K562 (cell line): ENCODE data around the gene FAM234A. TPM values are rescaled to one million over a fixed set of nuclear protein-coding genes. Genes with fewer than 3 reads are reported as not detected.
A peak's percentile ranks its signal among the peaks of the same experiment; 100 is the strongest.

Experiments used
- CBFB ChIP-seq: sonication (generic); formaldehyde crosslinking; IDR thresholded peaks from 2 replicates; pipeline ENCODE4 v1.4.0; 2020; ENCODE audit warnings: mild to moderate bottlenecking, missing genetic modification reagents
- CGGBP1 ChIP-seq: fragments of 250-450 bp; sonication (Bioruptor Pico); IDR thresholded peaks from 2 replicates; pipeline ENCODE4 v1.9.0; 2021; ENCODE audit warnings: mild to moderate bottlenecking
- E2F6 ChIP-seq, 2 experiments: IDR thresholded peaks; 2 replicates each; pipeline ENCODE4 v1.6.1; 2011; ENCODE audit warnings: borderline replicate concordance in 1 of 2, control low read depth in 1 of 2, low read depth in 1 of 2, low read length in 1 of 2, mild to moderate bottlenecking in 1 of 2, mixed read lengths in 1 of 2, moderate library complexity in 1 of 2; ENCODE audit not compliant: insufficient read depth in 1 of 2, insufficient read length in 1 of 2, poor library complexity in 1 of 2, severe bottlenecking in 1 of 2; ENCODE audit errors: extremely low read depth in 1 of 2
- FOXA1 ChIP-seq: fragments of 450-650 bp; IDR thresholded peaks from 2 replicates; pipeline ENCODE4 v1.6.1; 2016; ENCODE audit warnings: mild to moderate bottlenecking, borderline replicate concordance
- HDAC3 ChIP-seq: fragments of 450-650 bp; IDR thresholded peaks from 2 replicates; pipeline ENCODE4 v1.6.1; 2018; ENCODE audit warnings: borderline replicate concordance, mild to moderate bottlenecking, moderate library complexity; ENCODE audit not compliant: partially characterized antibody
- HMG20A ChIP-seq: fragments of 450-650 bp; formaldehyde crosslinking; conservative IDR thresholded peaks from 2 replicates; pipeline ENCODE4 v1.4.0; 2020; ENCODE audit warnings: mild to moderate bottlenecking, mixed read lengths
- HNRNPK ChIP-seq: fragments of 200-400 bp; formaldehyde crosslinking; IDR thresholded peaks from one replicate; pipeline ENCODE4 v1.6.1; 2018; ENCODE audit warnings: mild to moderate bottlenecking, low read depth, low read length; ENCODE audit not compliant: poor library complexity, severe bottlenecking
- HOXB6 ChIP-seq: fragments of 250-450 bp; sonication (Bioruptor Pico); IDR thresholded peaks from 2 replicates; pipeline ENCODE4 v1.5.1; 2022; ENCODE audit warnings: mild to moderate bottlenecking, borderline replicate concordance
- JUN ChIP-seq, 2 experiments: sonication (generic) in 1 of 2; formaldehyde crosslinking in 1 of 2; IDR thresholded peaks; 2 replicates each; pipeline versions ENCODE4 v1.6.1 to v1.8.0; 2012 to 2022; ENCODE audit warnings: borderline replicate concordance in 2 of 2, mild to moderate bottlenecking in 2 of 2, improper control_type of control experiment in 1 of 2, low read depth in 1 of 2, low read length in 1 of 2, missing genetic modification reagents in 1 of 2
- MAFK ChIP-seq: IDR thresholded peaks from 2 replicates; pipeline ENCODE4 v1.6.1; 2011; ENCODE audit warnings: low read length, improper control_type of control experiment
- NELFE ChIP-seq: IDR thresholded peaks from 2 replicates; pipeline ENCODE4 v1.6.1; 2011; ENCODE audit warnings: mild to moderate bottlenecking; ENCODE audit not compliant: insufficient read depth, insufficient read length
- NFIX ChIP-seq: fragments of 250-450 bp; sonication (Bioruptor Pico); IDR thresholded peaks from 2 replicates; pipeline ENCODE4 v1.4.0; 2020; ENCODE audit warnings: low read depth, mild to moderate bottlenecking, moderate library complexity
- NR1H2 ChIP-seq: sonication (generic); formaldehyde crosslinking; IDR thresholded peaks from 2 replicates; pipeline ENCODE4 v1.4.0; 2020; ENCODE audit warnings: mild to moderate bottlenecking, missing genetic modification reagents
- NUFIP1 ChIP-seq: fragments of 450-650 bp; IDR thresholded peaks from 2 replicates; pipeline ENCODE4 v1.6.1; 2018; ENCODE audit not compliant: partially characterized antibody
- POLR3A ChIP-seq: IDR thresholded peaks from 2 replicates; pipeline ENCODE4 v1.6.1; 2011; ENCODE audit warnings: borderline replicate concordance, mild to moderate bottlenecking, moderate library complexity; ENCODE audit not compliant: insufficient read length, insufficient read depth; ENCODE audit errors: extremely low read depth
- RBM14 ChIP-seq: fragments of 200-400 bp; formaldehyde crosslinking; IDR thresholded peaks from 2 replicates; pipeline ENCODE4 v1.6.1; 2018; ENCODE audit warnings: low read depth, mild to moderate bottlenecking, low read length, moderate library complexity, borderline replicate concordance; ENCODE audit not compliant: insufficient read depth
- SMAD3 ChIP-seq: fragments of 450-650 bp; formaldehyde crosslinking; conservative IDR thresholded peaks from 2 replicates; pipeline ENCODE4 v1.4.0; 2020; ENCODE audit warnings: mild to moderate bottlenecking
- SMARCA4 ChIP-seq: fragments of 450-650 bp; IDR thresholded peaks from 2 replicates; pipeline ENCODE4 v1.6.1; 2016
- STAT5A ChIP-seq: IDR thresholded peaks from 2 replicates; pipeline ENCODE4 v1.6.1; 2012; ENCODE audit warnings: low read length, inconsistent platforms, borderline replicate concordance
- YY1 ChIP-seq, 3 experiments: IDR thresholded peaks; 2 replicates each; pipeline ENCODE4 v1.6.1; 2011; ENCODE audit warnings: low read length in 2 of 3, mild to moderate bottlenecking in 2 of 3, moderate library complexity in 2 of 3, borderline replicate concordance in 1 of 3, control low read depth in 1 of 3, low read depth in 1 of 3; ENCODE audit not compliant: insufficient read depth in 3 of 3, insufficient replicate concordance in 2 of 3, control insufficient read depth in 1 of 3, insufficient read length in 1 of 3; ENCODE audit errors: extremely low read depth in 1 of 3
- ZBTB8A ChIP-seq: fragments of 450-650 bp; IDR thresholded peaks from 2 replicates; pipeline ENCODE4 v1.6.1; 2018; ENCODE audit warnings: mild to moderate bottlenecking, moderate library complexity; ENCODE audit not compliant: partially characterized antibody
- ZNF146 ChIP-seq: IDR thresholded peaks from one replicate; pipeline ENCODE4 v1.6.1; 2018; ENCODE audit warnings: missing compliant biosample characterization; ENCODE audit not compliant: unreplicated experiment
- ZNF311 ChIP-seq: fragments of 250-450 bp; sonication (Bioruptor Pico); IDR thresholded peaks from 2 replicates; pipeline ENCODE4 v1.4.0; 2020; ENCODE audit warnings: mild to moderate bottlenecking, moderate library complexity
- ZNF445 ChIP-seq: fragments of 250-450 bp; sonication (Bioruptor Pico); IDR thresholded peaks from 2 replicates; pipeline ENCODE4 v1.4.0; 2020; ENCODE audit warnings: low read depth, mild to moderate bottlenecking, moderate library complexity
- ZNF699 ChIP-seq: fragments of 250-450 bp; sonication (Bioruptor Pico); IDR thresholded peaks from 2 replicates; pipeline ENCODE4 v1.8.0; 2021; ENCODE audit warnings: mild to moderate bottlenecking, moderate library complexity; ENCODE audit not compliant: insufficient replicate concordance
- ZNF785 ChIP-seq: fragments of 250-450 bp; sonication (Bioruptor Pico); IDR thresholded peaks from 2 replicates; pipeline ENCODE4 v1.4.0; 2020; ENCODE audit warnings: mild to moderate bottlenecking
- polyA plus RNA-seq, 8 experiments: library from polyadenylated mRNA; depleted of rRNA in 4 of 8; stranded (reverse) in 5 of 8; unstranded in 3 of 8; fragments of >200 nt; fragmentation: Nextera tagmentation in 2 of 8; fragmentation: Illumina TruSeq in 1 of 8; extraction: Ambion mirVana in 2 of 8; extraction: Trizol in 1 of 8; gene quantifications; 2 replicates each; pipeline versions ENCODE4 v1.2.1 to v1.2.3, GENCODE V29; 2011 to 2014; ENCODE audit warnings: inconsistent platforms in 1 of 8, missing spikeins in 1 of 8
- total RNA-seq, 7 experiments: library from RNA; depleted of rRNA in 6 of 7; stranded (reverse); fragments of >200 nt in 6 of 7; fragmentation: Illumina TruSeq in 2 of 7; extraction: Trizol in 2 of 7; gene quantifications; 2 replicates each; pipeline versions ENCODE4 v1.2.1 to v1.2.3, GENCODE V29; 2011 to 2021; ENCODE audit warnings: low replicate concordance in 1 of 7

FAM234A gene
- total and polyA plus RNA-seq, 9 of the 15 experiments (the other 6 are each of a cell fraction or from before 2014, with no cell fraction given): 1.0 to 47.9 (median 15.0) TPM

GRCh38 chr16:228852-229730 lies 5.5 kb upstream of the FAM234A start, which contains the start of gene LUC7L (continued):
- TF ChIP-seq JUN (IDR thresholded peaks at IDR 0.05; ENCODE audit: borderline replicate concordance, low read depth, low read length) (peak; percentile 59; the same call in 1 of the 2 replicates), JUN (CRISPR knock-in tag; IDR thresholded peaks at IDR 0.05; ENCODE audit: borderline replicate concordance) (peak; percentile 58; the same call in 1 of the 2 replicates), NUFIP1 (no peak), CGGBP1 (CRISPR knock-in tag) (0 out of 2 replicates have a peak, but pooled peaks have one; percentile 37), E2F6 (IDR thresholded peaks at IDR 0.05; ENCODE audit: borderline replicate concordance in 1 of 2, extremely low read depth in 1 of 2, insufficient read depth in 1 of 2, insufficient read length in 1 of 2, low read depth in 1 of 2, low read length in 1 of 2, poor library complexity in 1 of 2, severe bottlenecking in 1 of 2) (peak; percentile 98), RBM14 (no peak), ZNF699 (no peak), HNRNPK (no peak), HOXB6 (CRISPR knock-in tag) (no peak), NFIX (CRISPR knock-in tag) (no peak), POLR3A (no peak), YY1 (IDR thresholded peaks at IDR 0.05; ENCODE audit: borderline replicate concordance in 1 of 3, control insufficient read depth in 1 of 3, extremely low read depth in 1 of 3, insufficient read depth in 3 of 3, insufficient read length in 1 of 3, insufficient replicate concordance in 2 of 3, low read depth in 1 of 3, low read length in 2 of 3) (peak in 2 of 3 experiments; percentile 61 to 64), FOXA1 (no peak), SMARCA4 (no peak), HMG20A (CRISPR knock-in tag) (no peak), SMAD3 (CRISPR knock-in tag) (no peak; the same call in none of the 2 replicates), ZNF785 (CRISPR knock-in tag) (no peak), ZBTB8A (no peak), CBFB (CRISPR knock-in tag) (peak; percentile 69; the same call in 1 of the 2 replicates), ZNF445 (CRISPR knock-in tag) (no peak), STAT5A (no peak), MAFK (no peak), NR1H2 (CRISPR knock-in tag) (no peak), HDAC3 (no peak), ZNF311 (CRISPR knock-in tag) (no peak), ZNF146 (CRISPR knock-in tag) (no peak), NELFE (no peak)
